Lower lobe of right lung (tissue), 2 donors: ENCODE data around the gene FYB2. TPM values are rescaled to one million over a fixed set of nuclear protein-coding genes. Genes with fewer than 3 reads are reported as not detected.

ENCODE experiments used
- ATAC-seq, 2 donors: fragments of 200-7000 bp; cut with Tn5 transposase; one replicate each; pipeline ENCODE4 v1.9.1; 2020 to 2022; ENCODE audit warnings: mild to moderate bottlenecking in 2 of 2, moderate library complexity in 2 of 2
- DNase-seq: peaks from one replicate; pipeline ENCODE4 v3.0.0-alpha.2; 2020
- H3K27ac ChIP-seq: fragments of 200-600 bp; one replicate; pipeline ENCODE4 v1.8.0; 2022
- H3K27me3 ChIP-seq: fragments of 200-600 bp; one replicate; pipeline ENCODE4 v1.8.0; 2022; ENCODE audit warnings: low read depth
- H3K36me3 ChIP-seq: fragments of 200-600 bp; one replicate; pipeline ENCODE4 v1.8.0; 2022; ENCODE audit warnings: mild to moderate bottlenecking
- H3K4me1 ChIP-seq: fragments of 200-600 bp; one replicate; pipeline ENCODE4 v1.8.0; 2022
- H3K4me3 ChIP-seq: fragments of 200-600 bp; one replicate; pipeline ENCODE4 v1.8.0; 2022; ENCODE audit warnings: mild to moderate bottlenecking
- H3K9me3 ChIP-seq: fragments of 200-600 bp; one replicate; pipeline ENCODE4 v1.8.0; 2022
- CTCF ChIP-seq: fragments of 200-600 bp; IDR thresholded peaks from one replicate; pipeline ENCODE4 v1.8.0; 2022; ENCODE audit warnings: antibody characterized with exemption, mild to moderate bottlenecking
- intact Hi-C: fragments of 100-400 bp; cut with DNase I; formaldehyde crosslinking; loops from one replicate; pipeline ENCODE4 v1.11.0; 2022
- long read RNA-seq: library from polyadenylated mRNA; unstranded; transcript quantifications from one replicate; pipeline ENCODE4 v2.0.0, GENCODE V29; 2021
- total RNA-seq: library from RNA; stranded (reverse); fragmentation: NEBNext Ultra II Directional; extraction: Animal tissue kit (Norgen Biotek cat#: 25700); gene quantifications from one replicate; pipeline ENCODE4 v1.2.1, GENCODE V29; 2021
- donor health status: DM: no; HTN: yes; CAD: no; lungs with severe emphysema.

FYB2 gene, protein sequence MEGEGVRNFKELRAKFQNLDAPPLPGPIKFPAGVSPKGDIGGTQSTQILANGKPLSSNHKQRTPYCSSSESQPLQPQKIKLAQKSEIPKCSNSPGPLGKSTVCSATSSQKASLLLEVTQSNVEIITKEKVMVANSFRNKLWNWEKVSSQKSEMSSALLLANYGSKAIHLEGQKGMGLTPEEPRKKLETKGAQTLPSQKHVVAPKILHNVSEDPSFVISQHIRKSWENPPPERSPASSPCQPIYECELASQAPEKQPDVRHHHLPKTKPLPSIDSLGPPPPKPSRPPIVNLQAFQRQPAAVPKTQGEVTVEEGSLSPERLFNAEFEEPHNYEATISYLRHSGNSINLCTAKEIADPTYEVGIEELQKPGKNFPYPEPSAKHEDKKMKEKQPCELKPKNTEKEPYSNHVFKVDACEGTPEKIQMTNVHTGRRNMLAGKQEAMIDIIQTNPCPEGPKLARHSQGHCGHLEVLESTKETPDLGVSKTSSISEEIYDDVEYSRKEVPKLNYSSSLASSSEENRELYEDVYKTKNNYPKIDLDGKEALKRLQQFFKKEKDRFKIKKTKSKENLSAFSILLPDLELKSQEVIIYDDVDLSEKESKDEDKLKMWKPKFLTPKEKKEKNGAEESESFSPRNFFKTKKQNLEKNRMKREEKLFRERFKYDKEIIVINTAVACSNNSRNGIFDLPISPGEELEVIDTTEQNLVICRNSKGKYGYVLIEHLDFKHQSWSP
- 3.8 TPM for total RNA-seq
- long read RNA-seq, result 0 reads

- no peak for TF ChIP-seq CTCF
- no peak within 1 kb of the TSS for H3K4me3 ChIP-seq
- no peaks in the 10 kb centered on the region for H3K9me3 ChIP-seq
- H3K36me3 ChIP-seq, result no peaks in the 10 kb centered on the region
- intact Hi-C loops, result no loop called here
- peaks cover 11% of the 10 kb centered on the region for H3K4me1 ChIP-seq
- no peaks in the 10 kb centered on the region for H3K27me3 ChIP-seq
- no peak within 1 kb of the TSS for H3K27ac ChIP-seq
- ATAC-seq, result peak; percentile 25 to 46
- no peak for DNase-seq
These were observed at the start of gene FYB2 for GRCh38 chr1:56819387-56819899. Gene FYB2 (minus strand): TSS chr1:56819404. CDS start chr1:56819290, 114 bp downstream.

GRCh38 chr1:56868761-56869160 is 49.6 kb upstream of the FYB2 start:
- no peaks in the 10 kb centered on the region for H3K9me3 ChIP-seq
- DNase-seq (no peak), ATAC-seq (no peak)
- no peak overlapping the region for H3K4me3 ChIP-seq
- H3K27me3 ChIP-seq, result no peaks in the 10 kb centered on the region
- H3K4me1 ChIP-seq, result no peaks in the 10 kb centered on the region
- no peak for TF ChIP-seq CTCF
- H3K36me3 ChIP-seq, result no peaks in the 10 kb centered on the region
- intact Hi-C loops, result no loop called here
- H3K27ac ChIP-seq, result no peak overlapping the region

- H3K27ac ChIP-seq, result no peak overlapping the region
- DNase-seq, result no peak
- H3K4me3 ChIP-seq, result no peak overlapping the region
- no peaks in the 10 kb centered on the region for H3K27me3 ChIP-seq
- no peak for TF ChIP-seq CTCF
- no peaks in the 10 kb centered on the region for H3K9me3 ChIP-seq
- H3K4me1 ChIP-seq, result no peaks in the 10 kb centered on the region
- ATAC-seq, result no peak
- intact Hi-C loops, result no loop called here
- H3K36me3 ChIP-seq, result no peaks in the 10 kb centered on the region
These were observed 48.3 kb upstream of the FYB2 start for GRCh38 chr1:56867491-56867890.

GRCh38 chr1:56866656-56867055 is 47.5 kb upstream of the FYB2 start:
- Histone ChIP-seq H3K27ac (no peak overlapping the region), H3K36me3 (no peaks in the 10 kb centered on the region), H3K27me3 (no peaks in the 10 kb centered on the region), H3K4me1 (no peaks in the 10 kb centered on the region), H3K4me3 (no peak overlapping the region), H3K9me3 (no peaks in the 10 kb centered on the region)
- ATAC-seq, result no peak
- DNase-seq, result no peak
- intact Hi-C loops, result no loop called here
- no peak for TF ChIP-seq CTCF

GRCh38 chr1:56864430-56864829 is 45.2 kb upstream of the FYB2 start:
- intact Hi-C loops, result no loop called here
- no peak for DNase-seq

More at GRCh38 chr1:56864430-56864829, 45.2 kb upstream of the FYB2 start:
- TF ChIP-seq CTCF, result no peak
- no peaks in the 10 kb centered on the region for H3K9me3 ChIP-seq
- H3K27ac ChIP-seq, result no peak overlapping the region
- H3K36me3 ChIP-seq, result no peaks in the 10 kb centered on the region
- no peaks in the 10 kb centered on the region for H3K27me3 ChIP-seq
- H3K4me3 ChIP-seq, result no peak overlapping the region
- ATAC-seq, result no peak
- H3K4me1 ChIP-seq, result no peaks in the 10 kb centered on the region
